Suppressor macrophage treated with lipopolysaccharide for 1 hour (primary cell): ENCODE data around the gene CEBPB.
"Not testable (repeated sequence)": the region's sequence is repeated elsewhere in the genome, so short reads cannot be mapped to it uniquely, and the experiment has no call there.

Experiments
- DNase-seq, 3 donors: peaks; one replicate each; pipeline ENCODE4 v3.0.0-alpha.2; 2020 to 2022

CEBPB gene

GRCh38 chr20:50170549-50171220, 19.9 kb upstream of the CEBPB start:
- no peak for DNase-seq

DNA sequence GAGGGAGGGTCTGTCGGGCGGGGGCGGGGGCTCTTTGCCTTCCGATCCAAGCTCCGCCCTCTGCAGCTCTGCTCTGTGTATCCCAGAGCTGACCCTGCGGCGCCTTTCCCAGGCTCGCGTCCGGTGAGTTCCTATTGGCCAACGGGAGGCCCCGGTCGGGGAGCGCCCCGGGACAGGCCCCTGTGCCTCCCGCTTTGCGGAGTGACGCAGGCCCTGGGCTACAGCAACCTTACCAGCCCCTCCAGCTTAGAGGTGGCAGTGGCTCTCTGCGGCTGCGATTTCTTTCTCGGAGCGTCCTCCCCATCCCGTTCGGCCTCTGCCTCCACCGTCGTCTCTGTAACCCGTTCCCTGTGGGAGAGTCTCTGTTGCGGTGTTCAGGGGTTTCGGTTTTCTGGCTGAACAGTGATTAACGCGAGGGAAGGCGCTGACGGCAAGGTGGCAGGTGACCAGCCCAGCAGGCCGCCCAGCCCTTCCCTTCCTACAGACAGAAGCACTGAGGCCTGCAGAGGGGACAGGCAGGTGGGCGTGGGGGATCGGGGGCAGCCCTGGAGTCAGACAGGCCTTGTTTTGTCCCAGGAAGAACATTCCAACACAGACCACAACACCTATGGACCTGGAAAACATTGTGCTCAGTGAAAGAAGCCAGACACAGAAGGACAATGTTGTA, 18.1 kb upstream of the CEBPB start:
- DNase-seq = peak; percentile 82 to 93 (median 88)

- DNase-seq = no peak
These were observed 16.2 kb upstream of the CEBPB start for GRCh38 chr20:50174456-50174855.

GRCh38 chr20:50175938-50176933, 14.4 kb upstream of the CEBPB start:
- no peak for DNase-seq

- DNase-seq = not testable (repeated sequence)
These were observed 12.0 kb upstream of the CEBPB start for GRCh38 chr20:50178672-50179071.

- no peak for DNase-seq
These were observed 9.3 kb upstream of the CEBPB start for GRCh38 chr20:50181344-50181743.

GRCh38 chr20:50182346-50182745, 8.3 kb upstream of the CEBPB start:
- peak; percentile 36 to 60 (median 59) for DNase-seq

- no peak for DNase-seq
These were observed 5.2 kb upstream of the CEBPB start for GRCh38 chr20:50185426-50185825.

DNA sequence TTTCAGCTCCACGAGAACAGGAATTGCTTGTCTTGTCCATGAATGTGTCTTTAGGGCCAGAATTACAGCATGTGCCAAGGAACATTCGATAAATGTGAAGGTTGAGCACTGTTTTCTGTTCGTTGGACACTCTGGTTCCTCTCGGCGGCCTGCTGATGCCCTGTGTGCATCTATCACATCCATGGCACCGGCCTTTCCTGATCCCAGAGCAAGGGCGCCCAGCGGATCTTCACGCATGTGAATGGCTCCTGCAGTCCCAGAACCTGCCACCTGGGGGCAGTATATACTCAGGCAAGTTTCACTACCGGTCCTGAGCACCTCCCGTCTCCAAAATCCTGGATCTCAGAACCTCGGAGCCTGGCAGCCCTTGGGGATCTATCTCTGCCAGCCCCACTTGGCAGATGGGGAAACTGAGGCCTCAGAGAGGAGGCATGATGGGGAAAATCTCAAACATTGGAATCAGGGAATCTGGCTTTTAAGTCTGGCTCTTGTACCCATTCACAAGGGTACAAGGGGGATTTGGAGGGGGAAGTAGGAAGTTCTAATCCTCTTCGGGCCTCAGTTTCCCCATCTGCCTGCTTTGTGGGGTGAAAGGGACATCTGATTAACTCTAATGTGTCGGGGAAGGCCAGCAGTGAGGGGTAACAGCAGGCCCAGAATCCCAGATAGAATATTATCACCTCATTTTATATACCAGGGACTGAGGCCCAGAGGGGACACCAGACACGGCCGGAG, 4.3 kb upstream of the CEBPB start:
- peak; percentile 93 to 95 (median 94) for DNase-seq

GRCh38 chr20:50186987-50187402, 3.6 kb upstream of the CEBPB start:
- DNase-seq = no peak

DNA sequence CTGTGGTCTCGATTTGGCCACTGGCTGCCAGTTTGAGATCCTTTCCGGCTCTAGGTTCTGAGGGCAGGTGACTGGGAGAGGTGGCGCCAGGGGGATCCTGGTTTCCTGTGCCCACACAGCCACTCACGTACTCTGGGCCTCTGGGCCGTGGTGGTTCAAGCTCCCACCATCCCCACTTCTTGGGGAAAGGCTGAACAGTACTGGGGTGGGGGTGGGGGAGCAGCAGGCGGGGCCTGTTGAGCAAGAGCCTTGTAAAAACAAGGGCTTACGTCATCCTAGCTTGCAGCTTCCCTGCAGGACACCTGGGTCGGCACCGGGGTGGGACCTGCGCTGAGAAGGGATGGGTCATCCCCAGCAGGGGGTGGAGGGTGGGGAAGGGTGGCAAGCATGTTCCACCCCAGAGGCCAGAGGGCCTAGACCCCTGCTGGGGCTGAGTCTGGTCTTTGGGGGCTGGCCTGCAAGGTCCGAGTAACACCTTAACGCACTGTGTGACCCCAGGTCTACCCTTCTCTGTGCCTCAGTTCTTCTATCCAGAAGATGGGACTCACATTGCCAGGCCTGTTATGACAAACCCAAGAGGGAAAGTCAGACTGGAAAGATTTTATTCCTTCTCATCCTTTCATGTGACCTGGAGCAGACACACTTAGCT, 3.1 kb upstream of the CEBPB start:
- DNase-seq = peak in 1 of 3 donors; percentile 35

GRCh38 chr20:50188287-50188688, 2.3 kb upstream of the CEBPB start:
- DNase-seq = no peak

DNA sequence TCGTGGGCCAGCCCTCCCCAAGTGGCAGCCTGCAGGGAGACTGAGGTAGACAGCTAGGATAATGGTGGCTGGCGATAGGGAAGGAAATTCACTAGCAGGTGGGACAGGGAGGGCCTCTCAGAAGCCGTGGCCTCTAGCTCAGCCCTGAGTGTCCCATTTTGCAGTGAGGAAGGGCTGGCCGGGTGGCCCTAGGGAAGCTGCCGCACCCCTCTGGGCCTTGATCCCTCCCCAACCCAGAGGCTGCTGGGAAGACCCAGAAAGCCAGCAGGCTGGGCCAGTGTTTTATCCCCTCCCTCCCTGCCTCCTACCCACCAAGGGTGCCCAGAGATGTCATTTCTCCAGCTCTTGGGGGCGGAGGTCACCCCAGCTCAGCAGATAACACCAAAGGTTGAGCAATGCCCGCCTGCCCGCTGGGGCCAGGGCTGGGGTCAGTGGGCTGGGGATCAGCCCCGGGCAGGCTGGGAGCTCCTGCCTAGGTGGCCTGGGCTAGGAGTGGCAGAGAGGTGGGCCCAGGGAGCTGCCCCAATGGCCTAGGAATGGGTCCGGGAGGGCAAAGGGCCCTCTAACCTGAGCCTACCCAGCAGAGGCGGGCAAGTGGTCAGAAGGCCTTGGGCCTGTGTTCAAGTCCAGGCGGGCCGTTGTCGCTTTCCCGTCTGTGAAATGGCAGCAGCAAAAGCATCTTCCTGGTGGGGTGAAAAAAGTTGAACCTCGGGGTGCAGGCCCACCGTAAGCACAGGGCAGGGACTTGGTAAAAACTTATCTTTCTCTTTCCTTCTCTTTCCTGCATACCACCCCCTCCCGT, 1.6 kb upstream of the CEBPB start:
- peak; percentile 44 to 63 (median 52) for DNase-seq

- peak; percentile 43 to 50 (median 46) for DNase-seq
These were observed 864 bp upstream of the CEBPB start for GRCh38 chr20:50189681-50190250.

DNA sequence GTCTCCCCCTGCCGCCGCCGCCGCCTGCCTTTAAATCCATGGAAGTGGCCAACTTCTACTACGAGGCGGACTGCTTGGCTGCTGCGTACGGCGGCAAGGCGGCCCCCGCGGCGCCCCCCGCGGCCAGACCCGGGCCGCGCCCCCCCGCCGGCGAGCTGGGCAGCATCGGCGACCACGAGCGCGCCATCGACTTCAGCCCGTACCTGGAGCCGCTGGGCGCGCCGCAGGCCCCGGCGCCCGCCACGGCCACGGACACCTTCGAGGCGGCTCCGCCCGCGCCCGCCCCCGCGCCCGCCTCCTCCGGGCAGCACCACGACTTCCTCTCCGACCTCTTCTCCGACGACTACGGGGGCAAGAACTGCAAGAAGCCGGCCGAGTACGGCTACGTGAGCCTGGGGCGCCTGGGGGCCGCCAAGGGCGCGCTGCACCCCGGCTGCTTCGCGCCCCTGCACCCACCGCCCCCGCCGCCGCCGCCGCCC, 474 bp downstream of the CEBPB start:
- peak; percentile 66 to 86 (median 74) for DNase-seq

DNA sequence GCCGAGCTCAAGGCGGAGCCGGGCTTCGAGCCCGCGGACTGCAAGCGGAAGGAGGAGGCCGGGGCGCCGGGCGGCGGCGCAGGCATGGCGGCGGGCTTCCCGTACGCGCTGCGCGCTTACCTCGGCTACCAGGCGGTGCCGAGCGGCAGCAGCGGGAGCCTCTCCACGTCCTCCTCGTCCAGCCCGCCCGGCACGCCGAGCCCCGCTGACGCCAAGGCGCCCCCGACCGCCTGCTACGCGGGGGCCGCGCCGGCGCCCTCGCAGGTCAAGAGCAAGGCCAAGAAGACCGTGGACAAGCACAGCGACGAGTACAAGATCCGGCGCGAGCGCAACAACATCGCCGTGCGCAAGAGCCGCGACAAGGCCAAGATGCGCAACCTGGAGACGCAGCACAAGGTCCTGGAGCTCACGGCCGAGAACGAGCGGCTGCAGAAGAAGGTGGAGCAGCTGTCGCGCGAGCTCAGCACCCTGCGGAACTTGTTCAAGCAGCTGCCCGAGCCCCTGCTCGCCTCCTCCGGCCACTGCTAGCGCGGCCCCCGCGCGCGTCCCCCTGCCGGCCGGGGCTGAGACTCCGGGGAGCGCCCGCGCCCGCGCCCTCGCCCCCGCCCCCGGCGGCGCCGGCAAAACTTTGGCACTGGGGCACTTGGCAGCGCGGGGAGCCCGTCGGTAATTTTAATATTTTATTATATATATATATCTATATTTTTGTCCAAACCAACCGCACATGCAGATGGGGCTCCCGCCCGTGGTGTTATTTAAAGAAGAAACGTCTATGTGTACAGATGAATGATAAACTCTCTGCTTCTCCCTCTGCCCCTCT, 1.1 kb downstream of the CEBPB start:
- DNase-seq = peak; percentile 46 to 76 (median 59)

- DNase-seq = peak; percentile 93 to 96 (median 95)
These were observed 2.0 kb downstream of the CEBPB start for GRCh38 chr20:50192364-50193198.

DNA sequence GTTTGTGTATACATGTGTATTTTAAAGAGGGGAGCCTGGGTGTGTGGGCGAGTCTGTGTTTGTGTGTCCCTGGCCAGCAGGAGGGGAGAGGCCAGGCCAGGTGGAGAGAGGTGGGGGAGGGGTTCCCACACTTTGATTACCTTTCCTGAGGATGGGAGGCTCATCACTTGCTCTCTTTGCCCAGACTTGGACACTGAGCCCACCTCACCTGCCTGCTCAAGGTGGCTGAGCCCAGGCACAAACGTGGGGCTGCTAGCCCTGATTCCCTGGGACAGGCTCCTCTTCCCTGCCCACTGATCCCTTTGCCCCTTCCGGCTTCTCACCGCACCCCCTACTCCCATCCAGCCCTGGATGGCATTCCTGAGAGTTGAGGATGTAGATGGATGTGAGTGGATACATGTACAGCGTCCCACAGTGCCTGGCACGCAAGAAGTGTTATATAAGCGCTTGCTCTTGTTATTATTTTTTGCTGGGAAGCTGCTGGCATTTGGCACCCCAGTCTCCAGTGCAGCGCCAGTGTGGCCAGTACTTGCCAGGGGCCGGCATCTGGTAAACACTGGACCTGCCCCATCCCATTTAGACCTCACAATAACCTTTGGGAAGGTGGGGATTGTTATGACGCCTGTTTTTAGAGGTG, 2.7 kb downstream of the CEBPB start:
- no peak for DNase-seq
